ENCODE measurements around the gene GABBR2. TPM values are rescaled to one million over a fixed set of nuclear protein-coding genes. Genes with fewer than 3 reads are reported as not detected.

GABBR2 gene
- total RNA-seq, 1 donor from 2014 or later: 0.74 TPM

- Mint-ChIP-seq H3K36me3 (no peaks in the 10 kb centered on the region), H3K27me3 (ENCODE audit: low read depth) (peaks cover 15% of the 10 kb centered on the region), H3K4me3 (no peak overlapping the region), H3K27ac (no peak overlapping the region), H3K9me3 (no peaks in the 10 kb centered on the region), H3K4me1 (peaks cover 3% of the 10 kb centered on the region)
- TF ChIP-seq CTCF (IDR thresholded peaks at IDR 0.05; ENCODE audit: unreplicated experiment): no peak
- DNase-seq (ENCODE audit: low spot score in 2 of 2, unreplicated experiment in 2 of 2): no peak
Observed at GRCh38 chr9:98611319-98611718, 97.4 kb downstream of the GABBR2 start.

GRCh38 chr9:98610711-98611110, 98.0 kb downstream of the GABBR2 start:
- Mint-ChIP-seq H3K27ac (no peak overlapping the region), H3K4me3 (no peak overlapping the region), H3K27me3 (ENCODE audit: low read depth) (peaks cover 10% of the 10 kb centered on the region), H3K4me1 (peaks cover 3% of the 10 kb centered on the region), H3K36me3 (no peaks in the 10 kb centered on the region), H3K9me3 (no peaks in the 10 kb centered on the region)
- no peak for DNase-seq (ENCODE audit: low spot score in 2 of 2, unreplicated experiment in 2 of 2)
- no peak for TF ChIP-seq CTCF (IDR thresholded peaks at IDR 0.05; ENCODE audit: unreplicated experiment)

GRCh38 chr9:98610211-98610610, 98.5 kb downstream of the GABBR2 start:
- H3K4me1 Mint-ChIP-seq: peaks cover 3% of the 10 kb centered on the region
- no peaks in the 10 kb centered on the region for H3K36me3 Mint-ChIP-seq
- H3K27me3 Mint-ChIP-seq (ENCODE audit: low read depth): peaks cover 7% of the 10 kb centered on the region
- H3K9me3 Mint-ChIP-seq: no peaks in the 10 kb centered on the region
- TF ChIP-seq CTCF (IDR thresholded peaks at IDR 0.05; ENCODE audit: unreplicated experiment): no peak
- no peak for DNase-seq (ENCODE audit: low spot score in 2 of 2, unreplicated experiment in 2 of 2)
- H3K4me3 Mint-ChIP-seq: no peak overlapping the region
- H3K27ac Mint-ChIP-seq: no peak overlapping the region

GRCh38 chr9:98609646-98610045, 99.1 kb downstream of the GABBR2 start:
- Mint-ChIP-seq H3K27ac (no peak overlapping the region), H3K4me3 (no peak overlapping the region), H3K36me3 (no peaks in the 10 kb centered on the region), H3K4me1 (peaks cover 3% of the 10 kb centered on the region), H3K9me3 (no peaks in the 10 kb centered on the region), H3K27me3 (ENCODE audit: low read depth) (peaks cover 7% of the 10 kb centered on the region)
- TF ChIP-seq CTCF (IDR thresholded peaks at IDR 0.05; ENCODE audit: unreplicated experiment): no peak
- DNase-seq (ENCODE audit: low spot score in 2 of 2, unreplicated experiment in 2 of 2): no peak

- Mint-ChIP-seq H3K27ac (no peak overlapping the region), H3K27me3 (ENCODE audit: low read depth) (peaks cover 3% of the 10 kb centered on the region), H3K36me3 (no peaks in the 10 kb centered on the region), H3K4me1 (peaks cover 3% of the 10 kb centered on the region), H3K4me3 (no peak overlapping the region), H3K9me3 (no peaks in the 10 kb centered on the region)
- TF ChIP-seq CTCF (IDR thresholded peaks at IDR 0.05; ENCODE audit: unreplicated experiment): no peak
- no peak for DNase-seq (ENCODE audit: low spot score in 2 of 2, unreplicated experiment in 2 of 2)
Observed at GRCh38 chr9:98607787-98608186, 100.9 kb downstream of the GABBR2 start.

GRCh38 chr9:98607152-98607551, 101.6 kb downstream of the GABBR2 start:
- Mint-ChIP-seq H3K36me3 (no peaks in the 10 kb centered on the region), H3K4me1 (peaks cover 3% of the 10 kb centered on the region), H3K27ac (no peak overlapping the region), H3K4me3 (no peak overlapping the region), H3K9me3 (no peaks in the 10 kb centered on the region), H3K27me3 (ENCODE audit: low read depth) (peaks cover 5% of the 10 kb centered on the region)
- no peak for DNase-seq (ENCODE audit: low spot score in 2 of 2, unreplicated experiment in 2 of 2)
- TF ChIP-seq CTCF (IDR thresholded peaks at IDR 0.05; ENCODE audit: unreplicated experiment): no peak

All from mesothelial cell of epicardium (in vitro differentiated cells).